HFF-Myc (cell line): Measurements from ENCODE around the gene CAD.
A peak's percentile ranks its signal among the peaks of the same experiment; 100 is the strongest.
"Not testable (repeated sequence)": the region's sequence is repeated elsewhere in the genome, so short reads cannot be mapped to it uniquely, and the experiment has no call there.

Experiments used
- DNase-seq: peaks from one replicate; pipeline ENCODE4 v3.0.0-alpha.2; 2011; ENCODE audit warnings: low read depth; ENCODE audit errors: extremely low read depth
- H3K4me3 ChIP-seq: replicated peaks from 2 replicates; pipeline ENCODE4 v1.5.1; 2011; ENCODE audit warnings: low read depth, mild to moderate bottlenecking, control low read depth, low read length
- CTCF ChIP-seq: IDR thresholded peaks from 2 replicates; pipeline ENCODE4 v1.5.1; 2012; ENCODE audit warnings: mild to moderate bottlenecking, low read depth, low read length, control low read depth; ENCODE audit errors: missing control alignments

Gene CAD

GRCh38 chr2:27217173-27218121 is at the start of gene CAD:
Gene CAD, plus strand, starts transcription at chr2:27217369. Its CDS starts 183 bp downstream, at chr2:27217552.
- TF ChIP-seq CTCF: no peak
- peak; percentile 48 for DNase-seq
- H3K4me3 ChIP-seq: peak within 1 kb of the TSS; percentile 93

- no peak overlapping the region for H3K4me3 ChIP-seq
- DNase-seq: no peak
- no peak for TF ChIP-seq CTCF
These were observed 46.4 kb upstream of the CAD start for GRCh38 chr2:27170581-27171337.

GRCh38 chr2:27171351-27171848 is 45.8 kb upstream of the CAD start:
- DNase-seq: no peak
- TF ChIP-seq CTCF: no peak
- H3K4me3 ChIP-seq: no peak overlapping the region

- no peak overlapping the region for H3K4me3 ChIP-seq
- no peak for TF ChIP-seq CTCF
- no peak for DNase-seq
These were observed 42.5 kb upstream of the CAD start for GRCh38 chr2:27174638-27175037.

- no peak for TF ChIP-seq CTCF
- H3K4me3 ChIP-seq: no peak overlapping the region
- DNase-seq: no peak
These were observed 41.8 kb upstream of the CAD start for GRCh38 chr2:27175330-27175729.

GRCh38 chr2:27175781-27176180 is 41.4 kb upstream of the CAD start:
- H3K4me3 ChIP-seq, DNase-seq: not testable (repeated sequence)
